ENCODE data around the gene ASB4.
A peak's percentile ranks its signal among the peaks of the same experiment; 100 is the strongest.

Gene ASB4

DNA sequence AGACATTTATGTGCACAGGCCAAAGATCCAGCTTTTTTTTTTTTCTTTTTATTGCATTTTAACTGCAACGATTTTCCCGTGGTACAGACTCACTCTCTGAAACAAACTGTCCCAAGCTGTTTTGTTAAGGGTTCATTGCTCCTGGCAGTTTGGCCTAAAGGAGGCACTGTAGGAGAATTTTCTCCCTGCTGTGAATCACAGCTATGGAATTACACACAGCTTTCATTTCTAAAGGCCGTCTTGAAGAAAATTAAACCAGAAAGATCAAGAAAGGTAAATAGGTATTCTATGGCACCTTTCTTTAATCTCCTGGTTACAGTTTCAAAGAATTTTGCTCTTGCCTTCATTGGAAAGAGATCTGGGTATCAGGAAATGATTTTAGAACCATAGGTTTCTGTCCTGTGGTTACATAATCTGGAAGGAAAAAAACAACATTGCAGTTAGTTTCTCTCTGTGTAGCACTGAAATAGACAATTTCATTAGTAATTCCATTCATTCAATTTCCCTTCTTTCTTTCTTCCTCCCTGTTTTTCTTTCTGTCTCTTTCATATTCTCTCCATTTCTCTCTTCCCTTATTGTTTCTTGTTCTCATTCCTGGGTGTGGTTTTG is 59.4 kb downstream of the ASB4 start:
- ChIA-PET CTCF (interaction anchor here (0.6 to 2.3 kb wide), 12 partner anchors 10 to 1561 kb away, joined by 3 to 12 read pairs (median 4); no protein-coding TSS in a partner anchor), POLR2A (no interaction called here)
- DNase-seq (ENCODE audit: extremely low spot score), result peak; percentile 45
- TF ChIP-seq FOXK2 (IDR thresholded peaks at IDR 0.05) (no peak), ZNF384 (IDR thresholded peaks at IDR 0.05) (no peak), HDGF (IDR thresholded peaks at IDR 0.05; ENCODE audit: borderline replicate concordance) (no peak), L3MBTL2 (conservative IDR thresholded peaks at IDR 0.05) (no peak), TARDBP (IDR thresholded peaks at IDR 0.05) (no peak), BHLHE40 (IDR thresholded peaks at IDR 0.05; ENCODE audit: borderline replicate concordance) (no peak), LEF1 (IDR thresholded peaks at IDR 0.05; ENCODE audit: borderline replicate concordance) (no peak), CTBP1 (IDR thresholded peaks at IDR 0.05; ENCODE audit: borderline replicate concordance) (no peak), FOXM1 (IDR thresholded peaks at IDR 0.05; ENCODE audit: borderline replicate concordance) (no peak), NFRKB (IDR thresholded peaks at IDR 0.05) (no peak), SUZ12 (IDR thresholded peaks at IDR 0.05) (no peak), SP1 (IDR thresholded peaks at IDR 0.05) (no peak), ARNT (IDR thresholded peaks at IDR 0.05) (no peak), FOXA1 (IDR thresholded peaks at IDR 0.05) (no peak), ELF4 (IDR thresholded peaks at IDR 0.05) (no peak)
- TF ChIP-seq, protein P1, sequence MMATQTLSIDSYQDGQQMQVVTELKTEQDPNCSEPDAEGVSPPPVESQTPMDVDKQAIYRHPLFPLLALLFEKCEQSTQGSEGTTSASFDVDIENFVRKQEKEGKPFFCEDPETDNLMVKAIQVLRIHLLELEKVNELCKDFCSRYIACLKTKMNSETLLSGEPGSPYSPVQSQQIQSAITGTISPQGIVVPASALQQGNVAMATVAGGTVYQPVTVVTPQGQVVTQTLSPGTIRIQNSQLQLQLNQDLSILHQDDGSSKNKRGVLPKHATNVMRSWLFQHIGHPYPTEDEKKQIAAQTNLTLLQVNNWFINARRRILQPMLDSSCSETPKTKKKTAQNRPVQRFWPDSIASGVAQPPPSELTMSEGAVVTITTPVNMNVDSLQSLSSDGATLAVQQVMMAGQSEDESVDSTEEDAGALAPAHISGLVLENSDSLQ (IDR thresholded peaks at IDR 0.05), result no peak

DNA sequence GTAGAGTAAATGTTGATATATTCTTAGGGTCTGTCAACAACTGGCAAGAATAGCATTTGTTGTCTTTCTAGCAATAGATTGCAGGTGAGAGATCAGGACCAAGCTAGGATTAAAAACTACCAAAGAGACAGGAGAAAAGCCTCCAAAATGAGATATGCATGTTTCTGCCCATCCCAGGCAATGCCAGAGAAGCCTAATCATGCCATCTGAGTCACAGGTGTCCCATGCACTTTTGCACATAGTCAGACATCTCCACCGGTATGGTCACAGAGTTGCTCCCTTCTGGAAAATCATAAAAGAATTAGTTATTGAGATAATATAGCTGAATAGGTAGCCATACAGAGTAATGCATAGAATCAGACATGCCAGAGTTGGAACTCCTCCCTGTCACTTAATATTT is 59.9 kb downstream of the ASB4 start:
- ChIA-PET CTCF (interaction anchor here (0.6 to 2.3 kb wide), 9 partner anchors 10 to 145 kb away, joined by 3 to 12 read pairs (median 7); no protein-coding TSS in a partner anchor), POLR2A (no interaction called here)
- no peak for DNase-seq (ENCODE audit: extremely low spot score)
- TF ChIP-seq LEF1 (IDR thresholded peaks at IDR 0.05; ENCODE audit: borderline replicate concordance) (no peak), NFRKB (IDR thresholded peaks at IDR 0.05) (no peak), ZNF384 (IDR thresholded peaks at IDR 0.05) (no peak), FOXM1 (IDR thresholded peaks at IDR 0.05; ENCODE audit: borderline replicate concordance) (no peak), FOXA1 (IDR thresholded peaks at IDR 0.05) (no peak)
- TF ChIP-seq, protein P1 (IDR thresholded peaks at IDR 0.05), result no peak

DNA sequence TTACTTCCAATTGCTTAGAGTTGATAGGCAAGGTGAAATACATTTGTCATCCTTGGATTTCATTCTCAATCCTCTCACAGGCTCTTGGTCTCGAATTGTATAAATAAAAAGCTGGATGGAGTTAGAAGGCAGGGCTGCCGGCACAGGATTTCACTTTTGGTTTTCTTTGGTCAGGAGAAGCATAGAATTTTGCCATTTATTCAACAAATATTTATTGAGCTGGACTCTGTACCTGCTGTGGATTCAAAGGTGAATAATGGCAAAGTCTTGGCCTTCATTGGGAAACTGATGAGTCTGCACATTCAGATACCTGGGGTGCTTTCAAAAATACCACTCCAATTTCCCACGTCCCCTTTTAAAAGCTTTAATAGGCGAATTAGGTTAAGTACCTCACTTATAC is 60.9 kb downstream of the ASB4 start:
- CTCF ChIA-PET, result interaction anchor here (1.2 kb wide), 1 partner anchor 144 kb away, joined by 7 read pairs; no protein-coding TSS in a partner anchor
- no peak for TF ChIP-seq HDGF (IDR thresholded peaks at IDR 0.05; ENCODE audit: borderline replicate concordance)
- TF ChIP-seq CTBP1 (IDR thresholded peaks at IDR 0.05; ENCODE audit: borderline replicate concordance), result no peak
- no peak for TF ChIP-seq ZNF384 (IDR thresholded peaks at IDR 0.05)
- no peak for TF ChIP-seq FOXK2 (IDR thresholded peaks at IDR 0.05)
- no peak for TF ChIP-seq BHLHE40 (IDR thresholded peaks at IDR 0.05; ENCODE audit: borderline replicate concordance)
- TF ChIP-seq NFRKB (IDR thresholded peaks at IDR 0.05), result no peak
- TF ChIP-seq L3MBTL2 (conservative IDR thresholded peaks at IDR 0.05), result no peak
- no peak for TF ChIP-seq SUZ12 (IDR thresholded peaks at IDR 0.05)
- no peak for TF ChIP-seq LEF1 (IDR thresholded peaks at IDR 0.05; ENCODE audit: borderline replicate concordance)
- TF ChIP-seq, protein P1 (IDR thresholded peaks at IDR 0.05), result no peak
- no peak for TF ChIP-seq TARDBP (IDR thresholded peaks at IDR 0.05)
- no peak for TF ChIP-seq ARNT (IDR thresholded peaks at IDR 0.05)
- POLR2A ChIA-PET, result no interaction called here
- DNase-seq (ENCODE audit: extremely low spot score), result no peak

DNA sequence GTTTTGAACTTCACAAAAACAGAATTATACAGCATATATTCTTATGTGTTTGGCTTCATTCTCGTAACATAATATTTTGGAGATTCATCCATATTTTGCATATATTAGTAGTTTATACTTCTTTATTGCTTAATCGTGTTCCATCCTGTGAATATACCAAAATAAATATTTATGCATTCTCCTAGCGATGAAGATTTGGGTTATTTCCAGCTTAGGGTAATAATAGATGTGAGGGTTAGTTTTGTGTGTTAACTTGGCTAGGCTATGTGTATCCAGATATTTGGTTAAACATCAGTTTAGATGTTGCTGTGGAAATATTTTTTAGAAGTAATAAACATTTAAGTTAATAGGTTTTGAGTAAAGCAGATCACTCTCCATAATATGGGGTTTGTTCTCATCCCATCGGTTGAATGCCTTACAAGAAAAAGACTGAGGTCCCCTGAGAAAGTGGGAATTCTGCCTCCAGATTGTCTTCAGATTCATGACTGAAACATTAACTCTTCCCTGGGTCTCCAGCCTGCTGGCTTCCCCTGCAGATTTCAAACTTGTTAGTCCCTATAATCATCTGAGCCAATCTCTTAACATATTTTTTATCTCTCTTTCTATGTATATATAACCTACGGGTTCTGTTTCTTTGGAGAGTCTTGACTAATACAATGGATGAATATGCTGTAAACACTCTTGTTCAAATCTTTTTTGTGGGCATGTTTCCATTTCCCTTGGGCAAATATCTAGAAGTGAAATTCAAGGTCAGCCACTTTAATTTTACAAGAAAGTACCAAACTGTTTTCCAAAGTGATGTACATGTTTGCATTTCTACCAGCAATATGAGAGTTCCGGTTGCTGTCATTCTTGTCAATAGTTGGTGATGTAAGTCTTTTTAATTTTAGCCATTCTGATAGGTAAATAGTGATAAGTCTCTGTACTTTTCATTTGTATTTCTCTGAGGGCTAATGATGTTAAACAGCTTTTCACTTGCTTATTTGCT is 61.9 kb downstream of the ASB4 start:
- ChIA-PET POLR2A (no interaction called here), CTCF (no interaction called here)
- DNase-seq (ENCODE audit: extremely low spot score), result no peak
- no peak for TF ChIP-seq FOXA1 (IDR thresholded peaks at IDR 0.05)

DNA sequence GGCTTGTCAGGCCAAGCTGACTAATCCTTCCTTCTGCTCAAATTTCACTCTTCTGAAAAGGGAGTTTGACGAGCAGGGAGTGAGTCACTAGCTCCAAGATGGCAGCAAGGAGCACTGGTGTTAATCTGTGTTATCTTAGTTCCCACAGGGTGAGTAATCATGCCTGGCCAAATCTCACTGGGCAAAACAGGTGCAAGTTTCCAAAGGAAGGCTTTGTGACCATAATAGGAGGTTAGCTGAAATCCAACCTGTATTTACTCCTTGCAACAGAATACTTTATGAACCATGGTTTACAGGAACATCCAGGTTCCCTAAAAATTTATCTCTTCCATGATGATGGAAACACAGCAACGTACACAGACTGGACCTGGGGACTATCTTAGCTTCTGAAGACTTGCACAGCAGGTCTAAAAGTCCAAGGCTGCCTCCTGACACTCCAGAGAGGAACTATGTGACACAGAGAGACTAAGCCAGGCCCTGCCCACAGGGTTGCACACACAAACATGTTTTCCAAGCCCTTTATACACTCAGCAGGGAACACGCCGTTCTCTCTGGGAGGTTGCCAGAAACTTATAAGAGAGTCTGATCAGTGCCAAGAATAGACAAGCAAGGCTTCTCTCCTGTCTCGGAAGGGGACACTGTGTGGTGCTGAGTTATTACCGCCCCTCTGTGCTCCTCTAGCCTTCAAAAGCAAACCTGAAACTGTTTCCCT is 64.2 kb downstream of the ASB4 start:
- POLR2A ChIA-PET, result no interaction called here
- CTCF ChIA-PET, result interaction anchor here (0.6 to 1.1 kb wide), 4 partner anchors 9 to 140 kb away, joined by 3 to 7 read pairs (median 3); no protein-coding TSS in a partner anchor
- DNase-seq (ENCODE audit: extremely low spot score), result no peak
- TF ChIP-seq ARNT (IDR thresholded peaks at IDR 0.05) (no peak), FOXK2 (IDR thresholded peaks at IDR 0.05) (no peak), HDGF (IDR thresholded peaks at IDR 0.05; ENCODE audit: borderline replicate concordance) (no peak), NFRKB (IDR thresholded peaks at IDR 0.05) (no peak), FOXM1 (IDR thresholded peaks at IDR 0.05; ENCODE audit: borderline replicate concordance) (no peak), CTBP1 (IDR thresholded peaks at IDR 0.05; ENCODE audit: borderline replicate concordance) (no peak), TARDBP (IDR thresholded peaks at IDR 0.05) (no peak), BHLHE40 (IDR thresholded peaks at IDR 0.05; ENCODE audit: borderline replicate concordance) (no peak), L3MBTL2 (conservative IDR thresholded peaks at IDR 0.05) (no peak), SUZ12 (IDR thresholded peaks at IDR 0.05) (no peak), FOXA1 (IDR thresholded peaks at IDR 0.05) (no peak), SP1 (IDR thresholded peaks at IDR 0.05) (no peak), ZNF384 (IDR thresholded peaks at IDR 0.05) (no peak), LEF1 (IDR thresholded peaks at IDR 0.05; ENCODE audit: borderline replicate concordance) (no peak), ELF4 (IDR thresholded peaks at IDR 0.05) (no peak)
- TF ChIP-seq, protein P1 (IDR thresholded peaks at IDR 0.05), result no peak

All from HEK293T (cell line).